HFF-Myc (cell line): ENCODE data around the gene USP53.
"Not testable (repeated sequence)": the region's sequence is repeated elsewhere in the genome, so short reads cannot be mapped to it uniquely, and the experiment has no call there.

Experiments
- DNase-seq: peaks from one replicate; pipeline ENCODE4 v3.0.0-alpha.2; 2011; ENCODE audit warnings: low read depth; ENCODE audit errors: extremely low read depth
- H3K4me3 ChIP-seq: replicated peaks from 2 replicates; pipeline ENCODE4 v1.5.1; 2011; ENCODE audit warnings: low read depth, mild to moderate bottlenecking, control low read depth, low read length
- CTCF ChIP-seq: IDR thresholded peaks from 2 replicates; pipeline ENCODE4 v1.5.1; 2012; ENCODE audit warnings: mild to moderate bottlenecking, low read depth, low read length, control low read depth; ENCODE audit errors: missing control alignments

Gene USP53

DNA sequence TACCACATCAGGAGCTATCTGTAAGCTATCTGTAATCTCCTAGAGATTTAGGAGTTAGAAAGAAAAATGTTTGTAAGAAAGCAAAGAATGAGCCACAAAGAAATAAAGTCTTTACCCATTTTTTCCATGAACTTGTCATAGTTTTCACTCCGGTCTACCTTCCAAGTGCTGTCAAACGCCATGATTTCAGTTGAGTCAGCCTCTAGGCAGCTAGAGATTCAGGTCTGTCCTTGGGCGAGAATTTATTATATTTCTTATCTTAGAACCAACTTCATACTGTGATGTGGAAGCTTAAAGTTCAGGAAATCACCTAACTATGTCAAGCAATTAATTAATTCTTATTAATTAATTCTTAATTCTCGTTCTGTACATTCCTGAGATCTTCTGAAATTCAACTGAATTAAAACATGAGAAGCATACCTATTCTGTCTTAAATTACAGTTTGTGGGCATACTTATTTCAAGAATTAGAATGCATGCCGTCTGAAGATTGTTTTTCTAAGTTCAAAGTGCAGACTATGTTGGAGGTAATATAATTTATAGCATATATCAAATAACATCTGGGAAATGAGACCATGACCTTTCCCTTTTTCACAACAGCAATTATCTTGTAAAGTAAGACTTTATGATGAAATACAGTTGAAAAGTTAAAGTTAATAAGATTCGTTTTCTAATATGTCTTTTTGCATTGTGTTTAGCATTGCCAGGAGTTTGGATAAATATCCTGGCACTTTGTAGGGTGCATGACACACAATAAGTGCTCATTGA is 109.6 kb downstream of the USP53 start, which contains the start of gene FABP2:
FABP2 (minus strand) TSS at position 218 of the 767 bp plus-strand sequence; CDS start at position 182, 36 bp downstream.
- no peak for DNase-seq
- no peak for TF ChIP-seq CTCF

DNA sequence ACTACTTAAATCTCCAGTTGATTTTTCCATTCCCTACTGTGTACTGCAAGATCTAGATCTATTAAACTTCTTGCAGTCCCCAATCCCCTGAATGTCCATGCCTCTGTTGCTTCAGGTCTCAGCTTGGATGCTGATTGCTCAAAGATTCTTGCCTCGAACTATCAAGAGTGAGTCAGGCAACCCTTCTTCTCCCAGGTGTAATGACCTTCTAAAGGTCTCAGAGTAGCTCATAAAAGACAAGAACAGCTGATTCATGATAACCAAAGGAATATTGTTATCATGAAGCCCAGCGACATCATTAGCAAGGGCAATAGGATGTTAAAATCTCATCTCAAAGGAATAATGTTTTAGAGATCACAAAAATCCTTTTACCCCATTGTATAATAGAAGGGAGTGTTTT is 116.2 kb downstream of the USP53 start:
- no peak overlapping the region for H3K4me3 ChIP-seq
- no peak for TF ChIP-seq CTCF
- DNase-seq = no peak

More for the DNA sequence above, 109.6 kb downstream of the USP53 start, which contains the start of gene FABP2:
- H3K4me3 ChIP-seq = no peak within 1 kb of the TSS

- no peak overlapping the region for H3K4me3 ChIP-seq
- no peak for TF ChIP-seq CTCF
- DNase-seq = no peak
Measured at GRCh38 chr4:119329835-119330620, 117.5 kb downstream of the USP53 start.

DNA sequence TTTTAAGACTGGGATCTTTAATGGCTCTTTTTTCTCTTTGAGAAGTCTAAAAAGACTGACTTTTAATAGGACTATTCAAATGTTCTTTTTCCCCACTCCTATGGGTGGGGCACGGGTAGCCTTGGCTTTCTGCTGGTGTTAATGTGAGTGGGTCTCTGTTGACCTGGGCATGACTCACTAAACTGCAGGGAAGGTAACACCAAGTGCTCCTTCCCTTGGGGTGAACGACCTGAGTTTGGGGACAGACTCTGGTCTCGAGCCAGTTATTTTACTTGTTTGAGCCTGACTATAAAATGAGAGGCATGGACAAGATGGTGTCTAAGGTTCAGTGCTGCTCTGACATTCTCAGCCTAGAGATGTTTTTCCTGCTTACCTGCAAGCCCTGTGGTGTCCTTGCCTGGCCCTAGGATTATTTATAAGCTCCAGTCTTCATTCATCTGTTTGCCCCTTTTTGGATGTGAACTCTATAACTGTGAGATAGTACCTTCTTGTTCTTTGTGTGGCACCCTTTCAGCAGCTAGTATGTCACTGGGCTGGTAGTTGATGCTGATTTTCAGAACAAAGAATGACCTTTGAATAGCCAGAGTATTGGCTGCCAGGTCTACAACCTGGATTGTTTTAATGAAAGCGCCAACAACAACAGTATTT is 123.9 kb downstream of the USP53 start:
- not testable (repeated sequence) for DNase-seq, H3K4me3 ChIP-seq

GRCh38 chr4:119337010-119337409 is 124.5 kb downstream of the USP53 start:
- no peak for TF ChIP-seq CTCF
- no peak overlapping the region for H3K4me3 ChIP-seq
- DNase-seq = peak; percentile 3

- DNase-seq, H3K4me3 ChIP-seq: not testable (repeated sequence)
Measured at GRCh38 chr4:119339895-119340294, 127.4 kb downstream of the USP53 start.

DNA sequence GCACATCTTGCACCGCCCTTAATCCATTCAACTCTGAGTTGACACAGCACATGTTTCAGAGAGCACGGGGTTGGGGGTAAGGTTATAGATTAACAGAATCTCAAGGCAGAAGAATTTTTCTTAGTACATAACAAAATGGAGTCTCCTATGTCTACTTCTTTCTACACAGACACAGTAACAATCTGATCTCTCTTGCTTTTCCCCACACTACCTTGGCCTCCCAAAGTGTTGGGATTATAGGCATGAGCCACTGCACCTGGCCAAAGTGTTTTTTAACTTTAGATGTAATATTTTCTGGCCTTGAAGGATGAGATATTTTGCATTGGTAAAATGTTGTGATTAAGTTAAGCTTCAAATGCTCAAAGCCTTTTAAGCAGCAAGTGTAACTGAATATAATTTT is 130.8 kb downstream of the USP53 start:
- H3K4me3 ChIP-seq, DNase-seq: not testable (repeated sequence)
